ENCODE measurements around the gene STXBP5. TPM values are rescaled to one million over a fixed set of nuclear protein-coding genes. Genes with fewer than 3 reads are reported as not detected.
A peak's percentile ranks its signal among the peaks of the same experiment; 100 is the strongest.

The STXBP5 gene
- polyA plus RNA-seq, 2 of the 4 experiments (the other 2 are of a cell fraction), result 10.8 to 17.8 TPM

GRCh38 chr6:147158881-147159280 lies 45.3 kb upstream of the STXBP5 start:
- POLR2A ChIA-PET, result no interaction called here
- no peak for ATAC-seq
- Histone ChIP-seq H3K4me1 (peaks cover 44% of the 10 kb centered on the region), H3K27ac (peak overlapping the region in 1 of 2 experiments; percentile 68; a peak in 1 of 6 replicates), H3K4me3 (no peak overlapping the region), H3K9me3 (no peaks in the 10 kb centered on the region), H3K4me2 (no peak overlapping the region)
- no peak for DNase-seq (ENCODE audit: low read depth in 1 of 2, low spot score in 1 of 2)
- WGBS (ENCODE audit: missing lambda C conversion rate), result 72% methylated on average over 2 of the region's 2 CpGs
- TF ChIP-seq HOXB5 (CRISPR knock-in tag; IDR thresholded peaks at IDR 0.05), result no peak
- no peak for TF ChIP-seq TFCP2L1 (CRISPR knock-in tag; IDR thresholded peaks at IDR 0.05)
- TF ChIP-seq ZSCAN20 (CRISPR knock-in tag; IDR thresholded peaks at IDR 0.05), result no peak
- no peak for TF ChIP-seq FOSB (CRISPR knock-in tag; IDR thresholded peaks at IDR 0.05)
- TF ChIP-seq RNF2 (IDR thresholded peaks at IDR 0.05; ENCODE audit: borderline replicate concordance, low read depth), result no peak
- no peak for TF ChIP-seq CBX8 (IDR thresholded peaks at IDR 0.05)
- no peak for TF ChIP-seq POLR2A (IDR thresholded peaks at IDR 0.05; ENCODE audit: low read length)
- no peak for TF ChIP-seq GATA3 (IDR thresholded peaks at IDR 0.05; ENCODE audit: borderline replicate concordance)
- no peak for TF ChIP-seq ZFP36 (IDR thresholded peaks at IDR 0.05; ENCODE audit: borderline replicate concordance, partially characterized antibody)
- TF ChIP-seq EHMT2 (IDR thresholded peaks at IDR 0.05; ENCODE audit: low read depth), result no peak
- FAIRE-seq, result no peak
- CTCF ChIA-PET, result no interaction called here

- no peak overlapping the region for H3K4me3 ChIP-seq
- FAIRE-seq (no peak), DNase-seq (ENCODE audit: low read depth in 1 of 2, low spot score in 1 of 2) (no peak), ATAC-seq (no peak)
- H3K4me1 ChIP-seq, result peaks cover 36% of the 10 kb centered on the region
- H3K27ac ChIP-seq, result peak overlapping the region in 1 of 2 experiments; percentile 37; a peak in 1 of 6 replicates
- CTCF ChIA-PET, result no interaction called here
- 84% methylated on average over 2 of the region's 2 CpGs for WGBS (ENCODE audit: missing lambda C conversion rate)
- H3K9me3 ChIP-seq, result no peaks in the 10 kb centered on the region
- no peak overlapping the region for H3K4me2 ChIP-seq
- TF ChIP-seq HOXB13 (CRISPR knock-in tag; IDR thresholded peaks at IDR 0.05; ENCODE audit: low read depth) (no peak), EHMT2 (IDR thresholded peaks at IDR 0.05; ENCODE audit: low read depth) (no peak), FOXS1 (CRISPR knock-in tag; IDR thresholded peaks at IDR 0.05) (no peak), NPAS2 (CRISPR knock-in tag; IDR thresholded peaks at IDR 0.05; ENCODE audit: borderline replicate concordance) (no peak), ZC3H11A (IDR thresholded peaks at IDR 0.05) (no peak), POLR2AphosphoS2 (conservative IDR thresholded peaks at IDR 0.05; ENCODE audit: low read length) (no peak), CHD4 (IDR thresholded peaks at IDR 0.05; ENCODE audit: borderline replicate concordance) (no peak)
- TF ChIP-seq, protein P1, sequence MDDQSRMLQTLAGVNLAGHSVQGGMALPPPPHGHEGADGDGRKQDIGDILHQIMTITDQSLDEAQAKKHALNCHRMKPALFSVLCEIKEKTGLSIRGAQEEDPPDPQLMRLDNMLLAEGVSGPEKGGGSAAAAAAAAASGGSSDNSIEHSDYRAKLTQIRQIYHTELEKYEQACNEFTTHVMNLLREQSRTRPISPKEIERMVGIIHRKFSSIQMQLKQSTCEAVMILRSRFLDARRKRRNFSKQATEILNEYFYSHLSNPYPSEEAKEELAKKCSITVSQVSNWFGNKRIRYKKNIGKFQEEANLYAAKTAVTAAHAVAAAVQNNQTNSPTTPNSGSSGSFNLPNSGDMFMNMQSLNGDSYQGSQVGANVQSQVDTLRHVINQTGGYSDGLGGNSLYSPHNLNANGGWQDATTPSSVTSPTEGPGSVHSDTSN (IDR thresholded peaks at IDR 0.05), result no peak
- POLR2A ChIA-PET, result no interaction called here
Observed at GRCh38 chr6:147159536-147160374, 44.5 kb upstream of the STXBP5 start.

GRCh38 chr6:147160593-147160992 lies 43.6 kb upstream of the STXBP5 start:
- Histone ChIP-seq H3K4me1 (peaks cover 28% of the 10 kb centered on the region; the same call in 2 of the 3 replicates), H3K27ac (no peak overlapping the region; a peak in 1 of 6 replicates), H3K9me3 (no peaks in the 10 kb centered on the region), H3K4me3 (no peak overlapping the region), H3K4me2 (no peak overlapping the region)
- TF ChIP-seq HDAC2 (IDR thresholded peaks at IDR 0.05), result no peak
- no peak for TF ChIP-seq CBX8 (IDR thresholded peaks at IDR 0.05)
- no peak for TF ChIP-seq RNF2 (IDR thresholded peaks at IDR 0.05; ENCODE audit: borderline replicate concordance, low read depth)
- no peak for TF ChIP-seq JUNB (IDR thresholded peaks at IDR 0.05)
- TF ChIP-seq HEYL (CRISPR knock-in tag; IDR thresholded peaks at IDR 0.05), result no peak
- TF ChIP-seq GATA3 (IDR thresholded peaks at IDR 0.05; ENCODE audit: borderline replicate concordance), result no peak
- no peak for TF ChIP-seq CBX2 (IDR thresholded peaks at IDR 0.05; ENCODE audit: borderline replicate concordance, low read depth)
- TF ChIP-seq NFE2L2 (conservative IDR thresholded peaks at IDR 0.05; ENCODE audit: low read length), result no peak
- no peak for TF ChIP-seq RFX5 (IDR thresholded peaks at IDR 0.05)
- TF ChIP-seq POLR2A (IDR thresholded peaks at IDR 0.05; ENCODE audit: low read length), result no peak
- no peak for TF ChIP-seq ESRRA (IDR thresholded peaks at IDR 0.05; ENCODE audit: borderline replicate concordance, low read length)
- TF ChIP-seq RAD21 (conservative IDR thresholded peaks at IDR 0.05 in 1 of 2, IDR thresholded peaks at IDR 0.05 in 1 of 2), result no peak
- TF ChIP-seq RCOR1 (IDR thresholded peaks at IDR 0.05; ENCODE audit: low read depth, low read length), result no peak
- TF ChIP-seq PHF8 (IDR thresholded peaks at IDR 0.05; ENCODE audit: borderline replicate concordance, low read depth), result no peak
- no peak for TF ChIP-seq ZFP36 (IDR thresholded peaks at IDR 0.05; ENCODE audit: borderline replicate concordance, partially characterized antibody)
- TF ChIP-seq EHF (CRISPR knock-in tag; IDR thresholded peaks at IDR 0.05), result no peak
- POLR2A ChIA-PET, result no interaction called here
- ATAC-seq (no peak), FAIRE-seq (no peak), DNase-seq (ENCODE audit: low read depth in 1 of 2, low spot score in 1 of 2) (no peak)
- WGBS (ENCODE audit: missing lambda C conversion rate), result 66% methylated on average over 1 of the region's 1 CpG
- CTCF ChIA-PET, result no interaction called here

Measured in A549 (cell line).